OCI-M2 (cell line): ENCODE results near the gene GET3.

Experiments used
- DNase-seq: peaks from one replicate; lab custom pipeline; 2025; ENCODE audit not compliant: unreplicated experiment; lab: John Stamatoyannopoulos, UW

GET3 gene

GRCh38 chr19:12750851-12751250, 13.6 kb downstream of the GET3 start:
- no peak for DNase-seq

GRCh38 chr19:12751635-12752034, 14.3 kb downstream of the GET3 start, which contains the start of gene BEST2:
Gene BEST2, plus strand, starts transcription at chr19:12751791. Its CDS starts 802 bp downstream, at chr19:12752593.
- no peak for DNase-seq

DNA sequence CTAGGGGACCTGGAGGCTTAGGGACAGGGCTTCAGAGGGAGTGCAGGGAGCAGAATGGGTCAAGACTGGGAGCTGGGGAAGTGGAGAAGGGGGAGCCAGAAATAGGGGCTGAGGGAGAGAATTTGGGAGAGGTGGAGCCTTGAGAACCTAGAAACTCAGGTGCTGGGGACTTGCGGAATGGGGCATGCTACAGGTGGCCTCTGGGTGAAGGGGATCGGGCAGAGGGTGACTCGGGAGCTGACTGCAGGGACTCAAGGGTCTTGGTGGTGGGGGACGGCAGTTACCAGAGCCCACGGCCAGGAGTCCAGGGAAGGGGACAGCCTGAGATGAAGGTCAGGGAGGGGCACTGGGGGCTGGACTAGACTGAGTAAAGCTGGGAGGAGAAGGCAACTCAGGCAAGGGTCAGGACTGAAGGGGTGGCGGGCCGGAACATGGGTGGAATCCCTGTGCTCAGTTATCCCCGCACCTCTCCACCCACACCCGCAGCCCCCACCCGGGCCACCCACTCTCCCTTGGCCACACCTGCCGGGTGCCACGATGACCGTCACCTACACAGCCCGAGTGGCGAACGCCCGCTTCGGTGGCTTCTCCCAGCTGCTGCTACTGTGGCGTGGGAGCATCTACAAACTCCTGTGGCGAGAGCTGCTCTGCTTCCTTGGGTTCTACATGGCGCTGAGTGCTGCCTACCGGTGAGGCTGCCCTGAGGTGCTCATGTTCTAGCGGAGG, 14.9 kb downstream of the GET3 start:
- no peak for DNase-seq

GRCh38 chr19:12754465-12755196, 17.3 kb downstream of the GET3 start:
- DNase-seq, result no peak

DNA sequence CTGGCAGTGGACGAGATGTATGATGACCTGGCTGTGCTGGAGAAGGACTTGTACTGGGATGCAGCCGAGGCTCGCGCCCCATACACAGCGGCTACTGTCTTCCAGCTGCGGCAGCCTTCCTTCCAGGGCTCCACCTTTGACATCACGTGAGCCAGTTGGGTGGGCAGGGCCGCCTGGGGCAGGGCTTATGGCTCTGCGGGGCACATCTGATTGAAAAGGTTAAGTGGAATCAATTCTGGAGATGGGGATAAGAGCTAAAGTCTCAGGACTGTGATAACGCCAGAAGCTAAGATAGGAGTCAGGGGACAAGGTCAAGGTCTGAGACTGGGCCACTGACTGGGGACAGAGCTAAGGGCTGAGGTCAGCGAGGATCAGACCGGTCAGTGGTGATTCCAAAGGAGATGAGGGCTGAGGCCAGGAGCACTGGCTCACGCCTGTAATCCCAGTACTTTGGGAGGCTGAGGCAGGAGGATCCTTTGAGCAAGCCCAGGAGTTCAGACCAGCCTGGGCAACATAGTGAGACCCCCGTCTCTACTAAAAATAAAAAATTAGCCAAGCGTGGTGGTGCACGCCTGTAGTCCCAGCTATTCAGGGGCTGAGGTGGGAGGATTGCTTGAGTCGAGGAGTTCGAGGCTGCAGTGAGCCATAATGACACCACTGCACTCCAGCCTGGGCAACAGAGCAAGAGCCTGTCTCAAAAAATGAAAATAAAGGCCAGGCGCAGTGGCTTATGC, 19.0 kb downstream of the GET3 start:
- DNase-seq, result no peak

- DNase-seq, result no peak
These were observed 20.4 kb downstream of the GET3 start for GRCh38 chr19:12757544-12758274.

GRCh38 chr19:12759686-12760085, 22.4 kb downstream of the GET3 start:
- DNase-seq, result no peak

DNA sequence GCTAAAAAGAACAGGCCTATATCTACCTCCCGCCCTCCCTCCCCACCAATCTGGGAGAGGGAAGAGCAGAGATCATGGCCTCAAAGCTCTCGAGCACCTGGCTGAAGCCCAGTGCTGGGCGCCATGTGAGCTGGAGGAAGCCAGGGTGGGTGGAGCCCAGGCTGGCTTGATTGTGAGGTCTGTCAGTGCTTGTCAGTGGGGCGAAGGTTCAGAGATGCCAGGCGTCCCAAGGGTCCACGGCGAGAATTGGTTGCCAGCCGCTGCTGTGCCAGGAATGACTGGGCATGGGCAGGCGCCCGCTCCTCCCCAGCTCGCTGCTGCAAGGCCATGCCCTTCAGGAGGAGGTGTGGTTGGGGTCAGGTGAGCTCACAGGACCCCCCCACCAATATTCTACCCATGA, 25.8 kb downstream of the GET3 start:
- DNase-seq, result no peak

DNA sequence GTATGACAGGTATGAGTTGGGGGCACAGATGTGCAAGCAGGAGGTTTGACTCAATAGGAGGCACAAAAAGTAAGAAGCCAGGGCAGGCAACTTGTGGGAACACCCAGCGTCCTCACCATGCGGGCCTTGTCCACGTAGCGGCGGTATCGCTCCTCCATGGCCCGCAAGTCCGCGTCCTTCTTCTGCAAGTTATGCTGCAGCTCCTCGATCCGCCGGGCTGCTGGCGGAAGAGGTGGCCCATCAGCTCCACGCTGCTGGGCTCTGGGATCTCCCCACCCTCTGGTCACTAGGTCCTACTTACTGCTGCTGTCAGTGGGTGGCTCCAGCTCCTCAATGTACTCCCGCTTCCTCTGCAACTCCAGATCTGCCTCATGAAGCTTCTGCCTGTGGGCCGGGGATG, 27.4 kb downstream of the GET3 start:
- no peak for DNase-seq

DNA sequence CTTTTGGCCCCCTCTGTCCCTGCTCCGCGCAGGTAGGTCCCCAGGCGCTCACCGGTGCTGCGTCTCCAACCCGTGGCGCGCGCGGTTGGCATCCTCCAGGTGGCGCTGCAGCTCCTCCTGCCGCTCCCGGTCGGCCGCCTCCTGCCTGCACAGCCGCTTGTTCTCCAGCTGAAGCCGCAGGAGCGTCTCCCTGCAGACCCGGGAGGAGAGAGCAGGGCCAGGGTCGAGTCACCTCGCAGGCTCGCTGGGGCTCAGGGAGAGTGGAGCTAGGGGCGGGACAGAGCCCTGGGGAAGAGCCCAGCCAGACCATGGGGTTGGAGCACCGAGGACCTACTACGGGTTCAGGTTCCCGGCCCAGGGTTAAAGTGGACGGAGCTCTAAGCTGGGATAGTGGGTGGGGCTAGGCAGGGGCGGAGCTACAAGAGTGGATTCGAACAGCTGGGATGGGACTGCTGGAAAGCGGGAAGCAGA, 28.8 kb downstream of the GET3 start:
- DNase-seq, result no peak

DNA sequence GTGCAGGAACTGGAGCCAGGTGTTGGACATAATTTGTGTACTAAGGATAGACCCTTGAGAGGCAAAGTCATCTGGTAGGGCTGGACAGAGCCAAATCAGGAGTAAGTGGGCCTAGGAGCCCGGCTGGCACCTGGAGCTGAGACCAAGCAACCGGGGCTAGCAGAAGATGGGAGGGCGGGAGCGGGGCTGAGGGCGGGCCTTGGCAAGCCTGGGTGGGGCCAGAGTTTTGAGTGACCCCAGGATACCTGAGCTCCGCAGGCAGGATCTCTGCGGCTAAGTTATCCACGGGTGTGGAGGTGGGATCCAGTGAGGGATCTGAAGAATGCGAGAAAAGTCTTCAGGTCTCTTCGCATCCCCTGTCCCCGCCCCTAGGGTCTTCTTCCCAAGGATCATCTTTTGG, 29.9 kb downstream of the GET3 start:
- DNase-seq, result no peak

DNA sequence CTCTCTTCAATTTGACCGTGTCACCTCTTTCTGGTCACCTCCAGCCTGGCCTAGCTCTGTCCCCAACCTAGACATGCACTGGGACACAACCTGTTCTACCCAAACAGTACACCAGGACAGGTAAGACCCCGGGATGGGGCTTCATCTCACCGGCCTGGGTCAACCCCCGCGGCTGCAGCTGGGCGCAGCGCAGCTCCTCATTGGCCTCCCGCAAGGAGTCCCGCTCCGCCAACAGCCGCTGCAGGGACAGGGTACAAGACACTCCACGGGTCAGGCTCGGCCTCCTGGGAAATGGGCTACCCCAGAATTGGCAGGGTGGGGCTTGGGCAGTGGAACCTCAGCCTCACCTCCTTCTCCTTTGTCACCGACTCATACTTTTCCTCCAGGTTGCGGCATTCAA, 30.4 kb downstream of the GET3 start:
- DNase-seq, result no peak

DNA sequence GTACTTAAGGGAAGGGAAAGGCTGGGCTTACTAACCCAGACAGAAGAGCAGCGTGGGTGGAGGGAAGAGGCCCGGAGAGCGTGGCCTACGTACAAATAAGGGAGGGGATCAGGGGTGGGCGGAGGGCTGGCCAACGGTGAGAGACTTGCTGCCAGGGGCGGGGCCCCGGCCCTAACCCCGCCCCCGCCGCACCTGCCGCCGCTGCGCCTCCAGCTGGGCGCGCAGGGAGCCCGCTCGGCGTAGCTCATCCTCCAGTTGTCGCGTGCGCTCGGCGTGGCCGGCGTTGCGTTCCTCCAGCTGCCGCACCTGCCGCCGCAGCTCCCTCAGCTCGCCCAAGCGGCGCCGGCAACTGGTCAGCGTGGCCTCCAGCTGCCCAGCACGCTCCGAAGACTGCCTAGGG, 32.4 kb downstream of the GET3 start:
- DNase-seq, result no peak

DNA sequence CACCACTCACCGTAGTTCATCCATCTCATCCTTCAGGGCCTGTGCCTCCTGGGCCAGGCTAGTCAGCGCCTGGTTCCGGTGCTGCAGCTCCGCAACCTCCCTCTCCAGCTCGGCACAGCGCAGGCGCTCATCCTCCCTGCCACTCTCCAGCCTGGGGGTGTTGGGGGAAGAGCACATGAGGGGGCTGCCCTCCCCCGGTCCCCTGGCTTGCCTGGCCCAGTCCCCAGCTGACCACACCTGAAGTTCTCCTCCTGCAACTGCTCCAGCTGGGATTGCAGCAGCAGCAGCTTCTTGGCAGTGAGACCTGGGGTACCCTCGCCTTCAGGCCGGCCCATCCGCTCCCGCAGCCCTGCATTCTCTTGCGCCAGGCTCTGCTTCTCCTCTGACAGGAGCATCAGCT, 33.6 kb downstream of the GET3 start:
- no peak for DNase-seq

DNA sequence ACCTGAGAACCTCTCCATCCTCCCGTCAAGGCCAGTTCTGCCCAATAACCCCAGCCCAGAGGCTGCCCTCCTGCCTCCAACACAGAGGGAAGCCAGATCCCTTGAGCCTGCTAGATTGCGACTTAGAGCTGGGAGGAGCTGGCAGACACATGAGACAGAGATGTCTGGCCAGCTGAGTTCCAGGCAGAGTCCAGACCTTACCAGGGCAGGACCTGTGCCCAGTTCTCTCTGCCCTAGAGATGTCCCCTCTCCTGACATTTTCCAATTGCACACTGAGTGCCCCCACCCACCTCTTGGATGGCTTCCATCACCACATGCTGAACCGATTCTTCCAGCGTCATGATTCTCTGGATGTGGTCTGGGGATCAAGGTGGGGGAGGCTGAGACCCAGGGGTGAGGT, 35.0 kb downstream of the GET3 start:
- no peak for DNase-seq

DNA sequence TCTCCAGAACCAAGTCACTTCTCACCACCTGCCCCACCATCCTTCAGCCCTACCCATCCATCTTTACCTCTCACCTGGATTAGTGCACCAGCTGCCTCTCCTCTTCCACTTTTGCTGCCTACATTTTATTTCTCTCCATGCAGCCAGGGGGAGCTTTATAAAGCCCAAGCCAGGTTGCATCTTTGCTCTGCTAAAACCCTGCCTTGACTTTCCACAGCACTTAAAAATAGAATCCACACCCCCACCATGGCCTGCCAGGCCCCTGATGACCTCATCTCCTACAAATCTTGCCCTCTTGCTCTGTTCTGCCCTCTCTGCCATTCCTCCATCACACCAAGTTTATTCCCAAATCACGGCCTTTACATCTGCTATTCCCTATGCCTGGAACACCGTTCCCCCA, 36.3 kb downstream of the GET3 start:
- no peak for DNase-seq

DNA sequence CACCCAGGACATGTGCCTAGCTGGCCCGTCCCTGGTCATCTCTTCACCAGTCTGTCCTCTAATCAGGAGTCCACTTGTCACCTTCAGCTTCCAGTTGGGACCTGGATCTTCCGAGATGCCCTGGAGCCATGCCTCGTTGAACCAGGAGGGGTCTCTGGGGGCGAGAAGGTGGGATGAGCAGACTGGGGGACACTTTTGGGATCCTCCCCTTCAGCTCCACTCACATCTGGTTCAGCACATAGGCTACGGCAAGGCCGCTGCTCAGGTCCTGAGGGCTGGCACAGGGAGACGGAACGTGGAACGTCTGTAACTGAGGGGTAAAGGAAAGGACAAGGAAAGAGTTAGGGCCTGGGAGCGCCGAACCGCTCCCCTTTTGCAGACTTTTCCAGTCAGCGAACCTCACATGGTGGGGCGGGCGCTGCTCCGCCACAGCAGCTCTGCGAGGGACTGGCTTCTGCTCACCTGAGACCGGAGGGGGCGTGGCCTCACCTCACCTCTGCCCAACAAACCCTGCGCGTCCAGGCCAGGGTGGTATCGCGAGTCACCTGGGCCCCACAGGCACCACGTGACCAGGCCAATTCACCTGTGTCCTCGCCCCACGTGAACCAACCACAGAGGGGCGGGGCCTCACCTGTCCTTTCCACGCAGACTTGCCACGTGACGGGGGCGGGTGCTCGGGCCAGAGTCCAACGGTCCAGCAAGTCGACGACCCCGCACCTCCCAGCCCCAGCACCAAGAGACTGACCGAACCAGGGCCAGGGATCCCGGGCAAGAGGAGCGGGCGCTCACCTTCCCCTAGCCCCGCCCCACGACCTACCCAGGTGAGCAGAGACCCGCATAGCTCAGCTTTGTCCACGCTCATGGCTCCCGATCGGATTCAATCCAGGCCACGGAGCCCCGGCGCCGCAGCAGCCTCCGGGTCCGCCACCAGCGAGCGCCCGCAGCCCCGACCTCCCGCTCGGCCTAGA, 37.6 kb downstream of the GET3 start, which contains the start of gene HOOK2:
Gene HOOK2 (minus strand): TSS at position 965 of the 968 bp plus-strand sequence. CDS start 103 bp downstream, at position 862.
- DNase-seq, result no peak

DNA sequence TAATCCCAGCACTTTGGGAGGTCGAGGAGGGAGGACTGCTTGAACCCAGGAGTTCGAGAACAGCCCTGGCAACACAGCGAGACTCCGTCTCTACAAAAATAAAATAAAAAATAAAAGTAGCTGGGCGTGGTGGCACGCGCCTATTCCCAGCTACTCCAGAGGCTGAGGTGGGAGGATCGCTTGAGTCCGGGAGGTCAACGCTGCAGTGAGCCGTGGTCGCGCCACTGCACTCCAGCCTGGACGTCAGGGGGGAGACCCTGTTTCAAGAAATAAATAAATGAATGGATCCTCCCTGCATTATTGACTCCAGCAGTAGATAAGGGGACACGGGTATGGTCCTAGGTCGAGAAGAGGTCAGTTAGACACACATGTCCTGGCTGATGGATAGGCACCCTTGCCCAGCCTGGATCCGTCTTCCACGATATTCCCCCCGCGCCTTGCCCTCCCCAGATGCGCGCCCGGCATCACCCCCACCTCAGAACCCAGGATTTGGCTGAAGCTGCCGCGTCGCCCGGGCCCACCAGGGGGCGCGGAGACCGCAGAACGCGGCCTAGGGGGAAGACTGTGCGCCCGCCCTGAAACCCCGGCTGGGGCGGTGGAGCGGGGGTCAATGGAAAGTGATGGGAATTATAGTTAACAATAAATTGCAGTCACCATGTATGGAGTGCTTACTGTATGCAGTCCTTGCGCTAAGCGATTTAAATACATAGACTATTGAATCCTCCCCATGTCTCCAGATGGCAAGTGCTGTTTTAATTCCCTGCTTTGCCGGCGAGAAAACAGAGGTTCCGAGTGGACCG, 40.1 kb downstream of the GET3 start:
- no peak for DNase-seq
